Type B pancreatic cell (in vitro differentiated cells): Measurements from ENCODE around the gene RNF126. TPM values are rescaled to one million over a fixed set of nuclear protein-coding genes. Genes with fewer than 3 reads are reported as not detected.

ENCODE experiments used
- DNase-seq: peaks from one replicate; pipeline ENCODE4 v3.0.0; 2021; ENCODE audit warnings: mixed read lengths; ENCODE audit not compliant: unreplicated experiment; ENCODE audit errors: extremely low spot score
- H3K27ac Mint-ChIP-seq: 2 replicates; pipeline ENCODE4 v1.8.0; 2021; ENCODE audit warnings: mild to moderate bottlenecking, mixed read lengths
- H3K27me3 Mint-ChIP-seq: 2 replicates; pipeline ENCODE4 v1.8.0; 2021; ENCODE audit warnings: mixed read lengths
- H3K36me3 Mint-ChIP-seq: 2 replicates; pipeline ENCODE4 v1.8.0; 2021; ENCODE audit warnings: mixed read lengths
- H3K4me1 Mint-ChIP-seq: one replicate; pipeline ENCODE4 v1.8.0; 2021; ENCODE audit warnings: mixed read lengths; ENCODE audit not compliant: unreplicated experiment
- H3K4me3 Mint-ChIP-seq: 2 replicates; pipeline ENCODE4 v1.8.0; 2021; ENCODE audit warnings: mild to moderate bottlenecking, mixed read lengths
- H3K9me3 Mint-ChIP-seq: 2 replicates; pipeline ENCODE4 v1.8.0; 2021; ENCODE audit warnings: mixed read lengths
- long read RNA-seq: library from polyadenylated mRNA; unstranded; transcript quantifications from one replicate; pipeline ENCODE4 v2.0.0, GENCODE V29; 2020
- total RNA-seq: library from RNA; stranded (reverse); gene quantifications from 2 replicates; pipeline ENCODE4 v1.2.1, GENCODE V29; 2021; ENCODE audit warnings: low replicate concordance
- TF ChIP-seq, protein P1 (sequence below): fragments of 200-600 bp; sonication (generic); conservative IDR thresholded peaks from 2 replicates; pipeline ENCODE4 v1.5.0; 2021; ENCODE audit warnings: antibody characterized with exemption, mild to moderate bottlenecking

Gene RNF126
- total RNA-seq, result 38.1 and 41.3 TPM in 2 replicates
- long read RNA-seq, partial matches to known transcripts, result 0 of 1 reads
- long read RNA-seq, other reads (novel, unspliced or antisense), result 1 of 1 reads

GRCh38 chr19:662962-663681 lies at the start of gene RNF126:
Gene RNF126, minus strand, starts transcription at chr19:663214. Its CDS starts 93 bp downstream, at chr19:663121.
- no peaks in the 10 kb centered on the region for H3K27me3 Mint-ChIP-seq
- peak; percentile 94 for DNase-seq
- H3K4me3 Mint-ChIP-seq, result peak within 1 kb of the TSS; percentile 89
- TF ChIP-seq, protein P1, sequence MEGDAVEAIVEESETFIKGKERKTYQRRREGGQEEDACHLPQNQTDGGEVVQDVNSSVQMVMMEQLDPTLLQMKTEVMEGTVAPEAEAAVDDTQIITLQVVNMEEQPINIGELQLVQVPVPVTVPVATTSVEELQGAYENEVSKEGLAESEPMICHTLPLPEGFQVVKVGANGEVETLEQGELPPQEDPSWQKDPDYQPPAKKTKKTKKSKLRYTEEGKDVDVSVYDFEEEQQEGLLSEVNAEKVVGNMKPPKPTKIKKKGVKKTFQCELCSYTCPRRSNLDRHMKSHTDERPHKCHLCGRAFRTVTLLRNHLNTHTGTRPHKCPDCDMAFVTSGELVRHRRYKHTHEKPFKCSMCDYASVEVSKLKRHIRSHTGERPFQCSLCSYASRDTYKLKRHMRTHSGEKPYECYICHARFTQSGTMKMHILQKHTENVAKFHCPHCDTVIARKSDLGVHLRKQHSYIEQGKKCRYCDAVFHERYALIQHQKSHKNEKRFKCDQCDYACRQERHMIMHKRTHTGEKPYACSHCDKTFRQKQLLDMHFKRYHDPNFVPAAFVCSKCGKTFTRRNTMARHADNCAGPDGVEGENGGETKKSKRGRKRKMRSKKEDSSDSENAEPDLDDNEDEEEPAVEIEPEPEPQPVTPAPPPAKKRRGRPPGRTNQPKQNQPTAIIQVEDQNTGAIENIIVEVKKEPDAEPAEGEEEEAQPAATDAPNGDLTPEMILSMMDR, result no peak
- H3K4me1 Mint-ChIP-seq, result peaks cover 14% of the 10 kb centered on the region
- no peaks in the 10 kb centered on the region for H3K9me3 Mint-ChIP-seq
- peak within 1 kb of the TSS; percentile 92 for H3K27ac Mint-ChIP-seq
- no peaks in the 10 kb centered on the region for H3K36me3 Mint-ChIP-seq

GRCh38 chr19:711254-711653 lies 48.2 kb upstream of the RNF126 start:
- Mint-ChIP-seq H3K36me3 (peaks cover 5% of the 10 kb centered on the region), H3K9me3 (no peaks in the 10 kb centered on the region), H3K27me3 (no peaks in the 10 kb centered on the region), H3K4me3 (peak overlapping the region; percentile 74), H3K27ac (peak overlapping the region; percentile 8), H3K4me1 (peaks cover 10% of the 10 kb centered on the region)
- TF ChIP-seq, protein P1, result no peak
- DNase-seq, result no peak

DNA sequence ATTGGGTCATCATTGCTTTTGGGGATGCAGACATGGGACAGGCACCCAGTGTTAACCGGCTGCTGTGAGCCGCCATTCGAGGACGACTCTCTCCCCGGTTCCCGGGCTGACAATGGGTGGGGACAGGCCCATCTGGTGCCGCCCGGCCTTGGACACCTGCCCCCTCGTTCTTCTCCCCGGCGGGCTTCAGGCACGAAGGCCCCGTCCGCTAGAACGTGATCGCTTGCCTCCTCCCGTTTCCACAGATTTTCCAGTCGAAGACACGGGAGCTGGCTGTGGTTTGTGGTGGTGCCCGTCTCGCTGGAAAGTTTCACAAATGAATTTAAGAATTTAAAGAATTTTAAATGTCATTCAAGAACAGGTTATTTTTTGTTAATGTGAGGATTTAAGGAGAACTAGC lies 47.8 kb upstream of the RNF126 start:
- Mint-ChIP-seq H3K36me3 (peaks cover 3% of the 10 kb centered on the region), H3K4me3 (peak overlapping the region; percentile 74), H3K4me1 (peaks cover 10% of the 10 kb centered on the region), H3K9me3 (no peaks in the 10 kb centered on the region), H3K27me3 (no peaks in the 10 kb centered on the region), H3K27ac (peak overlapping the region; percentile 8)
- TF ChIP-seq, protein P1, result no peak
- no peak for DNase-seq

DNA sequence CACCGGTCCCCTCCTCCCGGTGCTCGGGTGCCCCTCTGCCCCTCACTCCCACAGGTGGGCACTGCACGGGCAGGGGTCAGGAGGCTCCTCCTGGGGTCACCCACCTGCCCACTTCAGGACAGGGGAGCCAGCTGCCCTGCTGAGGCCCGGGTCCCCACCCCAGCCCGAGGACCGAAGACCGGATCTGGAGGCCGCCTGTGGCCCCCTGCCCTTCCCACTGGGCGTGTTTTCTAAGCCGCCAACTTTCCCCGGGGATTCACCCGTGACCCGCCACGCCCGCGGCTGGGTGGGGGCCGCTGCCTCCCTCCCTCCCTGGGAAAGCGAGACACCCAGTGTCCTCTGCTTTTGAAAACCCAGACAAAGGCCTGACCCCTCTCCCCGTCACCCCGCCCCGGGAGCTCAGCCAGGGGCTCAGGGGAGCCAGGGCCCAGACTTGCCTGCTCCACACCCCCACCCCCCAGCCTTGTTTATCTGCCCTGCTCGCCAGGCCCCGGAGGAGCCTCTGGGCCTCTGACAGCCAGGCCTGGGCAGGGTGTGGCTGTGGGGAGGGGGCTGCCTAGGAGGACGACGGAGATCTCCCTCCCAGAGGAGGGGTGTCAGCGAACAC lies 47.1 kb upstream of the RNF126 start:
- H3K9me3 Mint-ChIP-seq, result no peaks in the 10 kb centered on the region
- no peak overlapping the region for H3K4me3 Mint-ChIP-seq
- H3K27me3 Mint-ChIP-seq, result no peaks in the 10 kb centered on the region
- no peak overlapping the region for H3K27ac Mint-ChIP-seq
- DNase-seq, result no peak
- H3K36me3 Mint-ChIP-seq, result no peaks in the 10 kb centered on the region
- H3K4me1 Mint-ChIP-seq, result peaks cover 10% of the 10 kb centered on the region
- TF ChIP-seq, protein P1, result no peak

- peak overlapping the region; percentile 73 for H3K4me3 Mint-ChIP-seq
- H3K4me1 Mint-ChIP-seq, result peaks cover 10% of the 10 kb centered on the region
- TF ChIP-seq, protein P1, result no peak
- no peak overlapping the region for H3K27ac Mint-ChIP-seq
- H3K9me3 Mint-ChIP-seq, result no peaks in the 10 kb centered on the region
- DNase-seq, result no peak
- no peaks in the 10 kb centered on the region for H3K36me3 Mint-ChIP-seq
- H3K27me3 Mint-ChIP-seq, result no peaks in the 10 kb centered on the region
Measured at GRCh38 chr19:709196-709964, 46.4 kb upstream of the RNF126 start.
